ENCODE measurements around the gene PLOD1. TPM values are rescaled to one million over a fixed set of nuclear protein-coding genes. Genes with fewer than 3 reads are reported as not detected.

Gene PLOD1
- total and polyA plus RNA-seq, 2 donors (not counting 1 experiment from before 2014, with no cell fraction given): 10.4 to 13.4 TPM

DNA sequence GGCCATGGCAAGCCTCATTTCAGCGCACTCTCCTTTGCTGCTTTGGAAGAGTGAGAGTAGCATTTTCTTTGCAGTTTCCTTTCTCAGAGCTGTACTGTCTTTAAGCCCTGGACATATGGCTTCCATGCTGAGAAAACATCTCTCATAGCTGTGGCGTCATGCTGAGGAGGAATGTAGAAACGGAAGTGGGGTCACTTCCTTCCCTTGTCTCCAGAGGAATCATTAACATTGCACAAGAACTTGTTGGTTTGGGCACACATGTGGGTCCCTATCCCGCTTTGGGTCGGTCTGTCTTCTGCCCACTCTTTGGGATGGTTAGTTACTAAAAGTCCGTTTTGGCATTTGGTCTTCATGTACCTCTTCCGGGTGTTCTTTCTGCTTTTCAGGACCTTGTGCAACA, 51.3 kb downstream of the PLOD1 start:
- Histone ChIP-seq H3K79me2 (ENCODE audit: control insufficient read depth, insufficient read depth, low read length) (peaks cover 78% of the 10 kb centered on the region), H3K9ac (ENCODE audit: low read length) (no peak overlapping the region), H3K27me3 (replicated peaks in 1 of 4; ENCODE audit: control extremely low read depth in 1 of 4, control insufficient read depth in 3 of 4, insufficient read depth in 4 of 4, low read length in 3 of 4) (no peaks in the 10 kb centered on the region), H3K27ac (ENCODE audit: low read length in 2 of 2) (no peak overlapping the region), H2AFZ (ENCODE audit: insufficient read depth, low read depth, low read length, poor library complexity, severe bottlenecking) (no peak overlapping the region), H4K20me1 (ENCODE audit: control insufficient read depth, insufficient read depth, low read length, poor library complexity, severe bottlenecking) (peaks cover 46% of the 10 kb centered on the region), H3K9me3 (ENCODE audit: control extremely low read depth in 1 of 3, control insufficient read depth in 2 of 3, insufficient read depth in 1 of 3, low read length in 2 of 3) (no peaks in the 10 kb centered on the region), H3K36me3 (replicated peaks in 1 of 2; ENCODE audit: control extremely low read depth in 1 of 2, control insufficient read depth in 1 of 2, extremely low read depth in 1 of 2, insufficient read depth in 2 of 2, low read length in 1 of 2) (peaks cover 4 to 59% of the 10 kb centered on the region in 2 experiments), H3K4me3 (ENCODE audit: control extremely low read depth in 1 of 5, extremely low read depth in 1 of 5, insufficient read depth in 1 of 5, low read depth in 2 of 5, low read length in 4 of 5) (no peak overlapping the region), H3K4me2 (replicated peaks; ENCODE audit: low read depth, low read length, poor library complexity, severe bottlenecking) (no peak overlapping the region), H3K4me1 (ENCODE audit: control insufficient read depth in 2 of 2, insufficient read depth in 2 of 2, low read length in 2 of 2) (peaks cover 5% of the 10 kb centered on the region in 2 donors)
- 89% methylated on average over 6 of the region's 7 CpGs for WGBS (ENCODE audit: insufficient coverage)
- H3K9me3 Mint-ChIP-seq (ENCODE audit: insufficient read depth): no peaks in the 10 kb centered on the region
- intact Hi-C loops (cut with micrococcal nuclease): no loop called here
- DNase-seq (no peak), ATAC-seq (ENCODE audit: low read depth) (no peak)
- CTCF ChIA-PET: no interaction called here
- no peak overlapping the region for H3K4me3 Mint-ChIP-seq
- H3K27me3 Mint-ChIP-seq: no peaks in the 10 kb centered on the region
- H3K4me1 Mint-ChIP-seq: peaks cover 31% of the 10 kb centered on the region
- TF ChIP-seq EZH2 (IDR thresholded peaks at IDR 0.05; ENCODE audit: borderline replicate concordance, insufficient read depth, low read depth, low read length, poor library complexity, severe bottlenecking): no peak
- TF ChIP-seq, protein P1, sequence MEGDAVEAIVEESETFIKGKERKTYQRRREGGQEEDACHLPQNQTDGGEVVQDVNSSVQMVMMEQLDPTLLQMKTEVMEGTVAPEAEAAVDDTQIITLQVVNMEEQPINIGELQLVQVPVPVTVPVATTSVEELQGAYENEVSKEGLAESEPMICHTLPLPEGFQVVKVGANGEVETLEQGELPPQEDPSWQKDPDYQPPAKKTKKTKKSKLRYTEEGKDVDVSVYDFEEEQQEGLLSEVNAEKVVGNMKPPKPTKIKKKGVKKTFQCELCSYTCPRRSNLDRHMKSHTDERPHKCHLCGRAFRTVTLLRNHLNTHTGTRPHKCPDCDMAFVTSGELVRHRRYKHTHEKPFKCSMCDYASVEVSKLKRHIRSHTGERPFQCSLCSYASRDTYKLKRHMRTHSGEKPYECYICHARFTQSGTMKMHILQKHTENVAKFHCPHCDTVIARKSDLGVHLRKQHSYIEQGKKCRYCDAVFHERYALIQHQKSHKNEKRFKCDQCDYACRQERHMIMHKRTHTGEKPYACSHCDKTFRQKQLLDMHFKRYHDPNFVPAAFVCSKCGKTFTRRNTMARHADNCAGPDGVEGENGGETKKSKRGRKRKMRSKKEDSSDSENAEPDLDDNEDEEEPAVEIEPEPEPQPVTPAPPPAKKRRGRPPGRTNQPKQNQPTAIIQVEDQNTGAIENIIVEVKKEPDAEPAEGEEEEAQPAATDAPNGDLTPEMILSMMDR (IDR thresholded peaks at IDR 0.05): no peak
- POLR2A ChIA-PET: no interaction called here
- no peak overlapping the region for H3K27ac Mint-ChIP-seq

DNA sequence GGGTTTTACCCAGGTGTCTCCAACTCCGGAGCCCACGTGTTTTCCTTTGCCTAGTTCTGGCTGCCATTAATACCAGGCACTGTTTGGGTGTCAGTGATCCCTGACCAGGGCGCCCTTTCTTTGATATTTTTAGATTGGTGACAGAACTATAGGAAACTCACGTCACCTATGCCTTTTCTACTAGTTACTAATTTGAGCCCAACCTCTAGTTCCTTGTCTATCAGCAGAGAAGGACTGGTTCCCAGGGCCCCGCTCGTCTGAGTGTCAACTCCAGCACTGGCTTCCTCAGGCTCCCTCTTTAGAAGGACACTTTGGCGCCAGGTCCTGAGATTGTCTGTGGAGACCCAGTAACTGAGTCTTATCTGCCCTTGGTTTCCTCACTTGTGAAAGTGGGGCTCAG, 55.2 kb downstream of the PLOD1 start:
- Histone ChIP-seq H3K9me3 (ENCODE audit: control extremely low read depth in 1 of 3, control insufficient read depth in 2 of 3, insufficient read depth in 1 of 3, low read length in 2 of 3) (no peaks in the 10 kb centered on the region), H3K27ac (ENCODE audit: low read length in 2 of 2) (no peak overlapping the region), H3K36me3 (replicated peaks in 1 of 2; ENCODE audit: control extremely low read depth in 1 of 2, control insufficient read depth in 1 of 2, extremely low read depth in 1 of 2, insufficient read depth in 2 of 2, low read length in 1 of 2) (peaks cover 11 to 61% of the 10 kb centered on the region in 2 experiments), H3K4me2 (replicated peaks; ENCODE audit: low read depth, low read length, poor library complexity, severe bottlenecking) (no peak overlapping the region), H4K20me1 (ENCODE audit: control insufficient read depth, insufficient read depth, low read length, poor library complexity, severe bottlenecking) (peaks cover 35% of the 10 kb centered on the region), H2AFZ (ENCODE audit: insufficient read depth, low read depth, low read length, poor library complexity, severe bottlenecking) (no peak overlapping the region), H3K79me2 (ENCODE audit: control insufficient read depth, insufficient read depth, low read length) (peaks cover 40% of the 10 kb centered on the region), H3K9ac (ENCODE audit: low read length) (no peak overlapping the region), H3K4me1 (ENCODE audit: control insufficient read depth in 2 of 2, insufficient read depth in 2 of 2, low read length in 2 of 2) (no peaks in the 10 kb centered on the region), H3K4me3 (ENCODE audit: control extremely low read depth in 1 of 5, extremely low read depth in 1 of 5, insufficient read depth in 1 of 5, low read depth in 2 of 5, low read length in 4 of 5) (no peak overlapping the region), H3K27me3 (replicated peaks in 1 of 4; ENCODE audit: control extremely low read depth in 1 of 4, control insufficient read depth in 3 of 4, insufficient read depth in 4 of 4, low read length in 3 of 4) (no peaks in the 10 kb centered on the region)
- Mint-ChIP-seq H3K4me1 (peaks cover 5% of the 10 kb centered on the region), H3K4me3 (no peak overlapping the region), H3K27ac (no peak overlapping the region), H3K9me3 (ENCODE audit: insufficient read depth) (no peaks in the 10 kb centered on the region), H3K27me3 (no peaks in the 10 kb centered on the region)
- DNase-seq: no peak
- CTCF ChIA-PET: no interaction called here
- 98% methylated on average over 5 of the region's 7 CpGs for WGBS (ENCODE audit: insufficient coverage)
- no peak for ATAC-seq (ENCODE audit: low read depth)
- TF ChIP-seq, protein P1 (IDR thresholded peaks at IDR 0.05): no peak
- no peak for TF ChIP-seq EZH2 (IDR thresholded peaks at IDR 0.05; ENCODE audit: borderline replicate concordance, insufficient read depth, low read depth, low read length, poor library complexity, severe bottlenecking)
- POLR2A ChIA-PET: no interaction called here
- intact Hi-C loops (cut with micrococcal nuclease): no loop called here

Data from B cell (primary cell).